H9 (cell line): ENCODE measurements around the gene RERE. TPM values are rescaled to one million over a fixed set of nuclear protein-coding genes. Genes with fewer than 3 reads are reported as not detected.

Source experiments
- DNase-seq: peaks from one replicate; pipeline ENCODE4 v3.0.0-alpha.2; 2017
- H2AFZ ChIP-seq: one replicate; pipeline ENCODE4 v1.6.1; 2013; ENCODE audit warnings: mild to moderate bottlenecking, low read length, control low read depth, moderate library complexity
- H2AK5ac ChIP-seq: 2 replicates; pipeline ENCODE4 v1.6.1; 2013; ENCODE audit warnings: low read length, control low read depth, mixed read lengths; ENCODE audit not compliant: insufficient read length
- H2BK120ac ChIP-seq: one replicate; pipeline ENCODE4 v1.6.1; 2013; ENCODE audit warnings: low read depth, mild to moderate bottlenecking, low read length, control low read depth, inconsistent platforms; ENCODE audit not compliant: poor library complexity, severe bottlenecking
- H2BK12ac ChIP-seq: 2 replicates; pipeline ENCODE4 v1.6.1; 2013; ENCODE audit warnings: low read length, control low read depth, mixed read lengths, low read depth; ENCODE audit not compliant: insufficient read length
- H2BK15ac ChIP-seq: 2 replicates; pipeline ENCODE4 v1.6.1; 2013; ENCODE audit warnings: low read depth, low read length, control low read depth
- H2BK20ac ChIP-seq: one replicate; pipeline ENCODE4 v1.6.1; 2013; ENCODE audit warnings: low read depth, mild to moderate bottlenecking, low read length, control low read depth, inconsistent platforms; ENCODE audit not compliant: poor library complexity, severe bottlenecking
- H2BK5ac ChIP-seq: 2 replicates; pipeline ENCODE4 v1.6.1; 2013; ENCODE audit warnings: low read length, control low read depth, mixed read lengths; ENCODE audit not compliant: insufficient read length
- H3K14ac ChIP-seq: 2 replicates; pipeline ENCODE4 v1.6.1; 2013; ENCODE audit warnings: low read length, control low read depth; ENCODE audit not compliant: insufficient read depth
- H3K18ac ChIP-seq: 2 replicates; pipeline ENCODE4 v1.6.1; 2013; ENCODE audit warnings: low read depth, mild to moderate bottlenecking, mixed read lengths, low read length, control low read depth; ENCODE audit not compliant: insufficient read length
- H3K23ac ChIP-seq: 2 replicates; pipeline ENCODE4 v1.6.1; 2013; ENCODE audit warnings: low read length, control low read depth, mixed read lengths, low read depth; ENCODE audit not compliant: insufficient read length
- H3K23me2 ChIP-seq: 2 replicates; pipeline ENCODE4 v1.6.1; 2013; ENCODE audit warnings: low read depth, mild to moderate bottlenecking, mixed read lengths, low read length, control low read depth; ENCODE audit not compliant: insufficient read length, poor library complexity, severe bottlenecking
- H3K27ac ChIP-seq: 2 replicates; pipeline ENCODE4 v1.5.1; 2013; ENCODE audit warnings: low read length, control low read depth, mixed read lengths, low read depth; ENCODE audit not compliant: insufficient read length
- H3K27me3 ChIP-seq: 2 replicates; pipeline ENCODE4 v1.6.1; 2013; ENCODE audit warnings: low read length, control low read depth, inconsistent platforms; ENCODE audit not compliant: insufficient read depth
- H3K4ac ChIP-seq: 2 replicates; pipeline ENCODE4 v1.6.1; 2013; ENCODE audit warnings: low read depth, mild to moderate bottlenecking, control low read depth, inconsistent platforms, low read length, moderate library complexity
- H3K4me1 ChIP-seq: 2 replicates; pipeline ENCODE4 v1.6.1; 2013; ENCODE audit warnings: low read length, control low read depth, inconsistent platforms; ENCODE audit not compliant: insufficient read depth
- H3K4me2 ChIP-seq: 2 replicates; pipeline ENCODE4 v1.6.1; 2013; ENCODE audit warnings: low read length, control low read depth, mixed read lengths; ENCODE audit not compliant: insufficient read length, insufficient read depth
- H3K56ac ChIP-seq: 2 replicates; pipeline ENCODE4 v1.6.1; 2013; ENCODE audit warnings: low read depth, mild to moderate bottlenecking, mixed read lengths, low read length, control low read depth; ENCODE audit not compliant: insufficient read length
- H3K79me1 ChIP-seq: 2 replicates; pipeline ENCODE4 v1.6.1; 2013; ENCODE audit warnings: low read depth, mild to moderate bottlenecking, moderate library complexity, low read length, control low read depth, inconsistent platforms; ENCODE audit not compliant: insufficient read depth, poor library complexity, severe bottlenecking
- H3K79me2 ChIP-seq: 2 replicates; pipeline ENCODE4 v1.6.1; 2013; ENCODE audit warnings: low read length, control low read depth, inconsistent platforms; ENCODE audit not compliant: insufficient read depth
- H3K9ac ChIP-seq: 2 replicates; pipeline ENCODE4 v1.6.1; 2013; ENCODE audit warnings: low read length, control low read depth, mixed read lengths; ENCODE audit not compliant: insufficient read length; ENCODE audit errors: extremely low read depth
- H3K9me3 ChIP-seq: one replicate; pipeline ENCODE4 v1.6.1; 2013; ENCODE audit warnings: low read depth, low read length, inconsistent platforms; ENCODE audit not compliant: control insufficient read depth
- H3T11ph ChIP-seq: one replicate; pipeline ENCODE4 v1.6.1; 2013; ENCODE audit warnings: mild to moderate bottlenecking, low read length, control low read depth, inconsistent platforms
- H4K20me1 ChIP-seq: one replicate; pipeline ENCODE4 v1.6.1; 2013; ENCODE audit not compliant: control insufficient read depth, insufficient read length, insufficient read depth
- H4K5ac ChIP-seq: 2 replicates; pipeline ENCODE4 v1.6.1; 2013; ENCODE audit warnings: low read depth, mild to moderate bottlenecking, mixed read lengths, low read length, control low read depth; ENCODE audit not compliant: insufficient read length
- H4K8ac ChIP-seq: replicated peaks from 2 replicates; pipeline ENCODE4 v1.6.1; 2013; ENCODE audit warnings: low read length, control low read depth, mixed read lengths, low read depth; ENCODE audit not compliant: insufficient read length
- H4K91ac ChIP-seq: 2 replicates; pipeline ENCODE4 v1.6.1; 2013; ENCODE audit warnings: low read depth, mild to moderate bottlenecking, moderate library complexity, mixed read lengths, low read length, control low read depth; ENCODE audit not compliant: insufficient read length
- H3K27ac Mint-ChIP-seq, 3 experiments: 2 replicates in 2 of 3; 3 replicates in 1 of 3; pipeline ENCODE4 v1.8.0; 2020 to 2021; ENCODE audit warnings: mixed read lengths in 3 of 3, mild to moderate bottlenecking in 1 of 3, moderate library complexity in 1 of 3
- H3K27me3 Mint-ChIP-seq: 2 replicates; pipeline ENCODE4 v1.8.0; 2021; ENCODE audit warnings: low read depth, mild to moderate bottlenecking, moderate library complexity, mixed read lengths
- H3K36me3 Mint-ChIP-seq, 3 experiments: 2 replicates in 2 of 3; 3 replicates in 1 of 3; pipeline ENCODE4 v1.8.0; 2020 to 2021; ENCODE audit warnings: low read depth in 3 of 3, mixed read lengths in 3 of 3; ENCODE audit not compliant: insufficient read depth in 1 of 3
- H3K4me1 Mint-ChIP-seq, 2 experiments: 2 replicates each; pipeline ENCODE4 v1.8.0; 2020; ENCODE audit warnings: mixed read lengths in 2 of 2
- H3K4me3 Mint-ChIP-seq, 2 experiments: 2 replicates in 1 of 2; 3 replicates in 1 of 2; pipeline ENCODE4 v1.8.0; 2020 to 2021; ENCODE audit warnings: mild to moderate bottlenecking in 2 of 2, mixed read lengths in 2 of 2, moderate library complexity in 1 of 2
- H3K9me3 Mint-ChIP-seq, 2 experiments: 2 replicates in 1 of 2; 3 replicates in 1 of 2; pipeline ENCODE4 v1.8.0; 2020; ENCODE audit warnings: mild to moderate bottlenecking in 2 of 2, mixed read lengths in 2 of 2, moderate library complexity in 1 of 2
- WGBS: extraction: QIAGEN DNeasy Blood & Tissue Kit; methylation state at CpG from one replicate; pipeline ENCODE4 v1.1.7; 2013; ENCODE audit warnings: missing lambda C conversion rate, low lambda C conversion rate, mixed read lengths; ENCODE audit not compliant: insufficient read length; ENCODE audit errors: extremely low coverage; 5-methylcytosine and 5-hydroxymethylcytosine counted together
- total RNA-seq: library from RNA; stranded (reverse); gene quantifications from 2 replicates; pipeline ENCODE4 v1.2.1, GENCODE V29; 2021
- TF ChIP-seq, protein P1 (sequence below): fragments of 200-600 bp; sonication (generic); conservative IDR thresholded peaks from 3 replicates; pipeline ENCODE4 v1.8.0; 2021; ENCODE audit warnings: antibody characterized with exemption, mild to moderate bottlenecking

Gene RERE
- total RNA-seq, 1 experiment from 2014 or later: 103 TPM

DNA sequence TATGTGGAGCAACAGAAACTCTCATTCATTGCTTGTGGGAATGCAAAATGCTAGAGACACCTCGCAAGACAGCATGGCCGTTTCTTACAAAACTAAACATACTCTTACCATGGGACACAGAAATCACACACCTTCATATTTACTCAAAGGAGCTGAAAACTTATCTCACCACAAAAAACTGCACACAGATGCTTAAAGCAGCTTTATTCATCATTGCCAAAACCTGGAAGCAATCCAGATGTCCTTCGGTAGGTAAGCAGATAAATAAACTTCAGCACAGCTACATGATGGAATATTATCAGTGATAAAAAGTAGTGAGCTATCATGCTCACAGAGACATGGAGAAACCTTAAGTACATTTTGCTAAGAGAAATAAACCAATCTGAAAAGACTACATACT is 124.3 kb downstream of the RERE start:
- peaks cover 0 to 7% (median 0%) of the 10 kb centered on the region in 3 experiments; a peak in 2 of 7 replicates for H3K36me3 Mint-ChIP-seq
- Histone ChIP-seq H2BK120ac (no peak overlapping the region), H4K5ac (no peak overlapping the region), H2BK12ac (no peak overlapping the region), H3K27me3 (no peaks in the 10 kb centered on the region), H4K91ac (no peak overlapping the region), H4K8ac (no peak overlapping the region), H3K4ac (no peak overlapping the region), H2BK5ac (no peak overlapping the region), H3K79me1 (peaks cover 7% of the 10 kb centered on the region), H2AK5ac (no peak overlapping the region), H4K20me1 (no peaks in the 10 kb centered on the region), H3K4me1 (peaks cover 4% of the 10 kb centered on the region; the same call in 1 of the 2 replicates), H3K14ac (no peak overlapping the region), H3T11ph (no peak overlapping the region), H2AFZ (no peak overlapping the region), H2BK20ac (no peak overlapping the region), H3K23ac (no peak overlapping the region), H3K9ac (no peak overlapping the region), H2BK15ac (no peak overlapping the region), H3K23me2 (no peaks in the 10 kb centered on the region), H3K27ac (no peak overlapping the region), H3K56ac (no peak overlapping the region), H3K79me2 (peaks cover 53% of the 10 kb centered on the region; the same call in 1 of the 2 replicates), H3K18ac (no peak overlapping the region), H3K9me3 (no peaks in the 10 kb centered on the region), H3K4me2 (no peak overlapping the region)
- WGBS: no CpG with 5 or more reads among the region's 3 CpGs
- TF ChIP-seq, protein P1, sequence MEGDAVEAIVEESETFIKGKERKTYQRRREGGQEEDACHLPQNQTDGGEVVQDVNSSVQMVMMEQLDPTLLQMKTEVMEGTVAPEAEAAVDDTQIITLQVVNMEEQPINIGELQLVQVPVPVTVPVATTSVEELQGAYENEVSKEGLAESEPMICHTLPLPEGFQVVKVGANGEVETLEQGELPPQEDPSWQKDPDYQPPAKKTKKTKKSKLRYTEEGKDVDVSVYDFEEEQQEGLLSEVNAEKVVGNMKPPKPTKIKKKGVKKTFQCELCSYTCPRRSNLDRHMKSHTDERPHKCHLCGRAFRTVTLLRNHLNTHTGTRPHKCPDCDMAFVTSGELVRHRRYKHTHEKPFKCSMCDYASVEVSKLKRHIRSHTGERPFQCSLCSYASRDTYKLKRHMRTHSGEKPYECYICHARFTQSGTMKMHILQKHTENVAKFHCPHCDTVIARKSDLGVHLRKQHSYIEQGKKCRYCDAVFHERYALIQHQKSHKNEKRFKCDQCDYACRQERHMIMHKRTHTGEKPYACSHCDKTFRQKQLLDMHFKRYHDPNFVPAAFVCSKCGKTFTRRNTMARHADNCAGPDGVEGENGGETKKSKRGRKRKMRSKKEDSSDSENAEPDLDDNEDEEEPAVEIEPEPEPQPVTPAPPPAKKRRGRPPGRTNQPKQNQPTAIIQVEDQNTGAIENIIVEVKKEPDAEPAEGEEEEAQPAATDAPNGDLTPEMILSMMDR: no peak
- peaks cover 55 to 57% of the 10 kb centered on the region in 2 experiments for H3K4me1 Mint-ChIP-seq
- H3K4me3 Mint-ChIP-seq: no peak overlapping the region; a peak in 1 of 5 replicates
- H3K27ac Mint-ChIP-seq: 0 out of 7 replicates have a peak overlapping the region, but pooled peaks of 1 of the 3 experiments have one; percentile 40
- H3K9me3 Mint-ChIP-seq: no peaks in the 10 kb centered on the region
- no peaks in the 10 kb centered on the region for H3K27me3 Mint-ChIP-seq
- DNase-seq: no peak
